ENCODE data around the gene KIAA0930.
"Not testable (repeated sequence)": the region's sequence is repeated elsewhere in the genome, so short reads cannot be mapped to it uniquely, and the experiment has no call there.

The KIAA0930 gene

GRCh38 chr22:45278125-45278524 is 37.4 kb upstream of the KIAA0930 start:
- TF ChIP-seq CTCF (IDR thresholded peaks at IDR 0.05) (no peak), ZFX (IDR thresholded peaks at IDR 0.05; ENCODE audit: borderline replicate concordance) (no peak)
- no peak overlapping the region for H3K27ac ChIP-seq

DNA sequence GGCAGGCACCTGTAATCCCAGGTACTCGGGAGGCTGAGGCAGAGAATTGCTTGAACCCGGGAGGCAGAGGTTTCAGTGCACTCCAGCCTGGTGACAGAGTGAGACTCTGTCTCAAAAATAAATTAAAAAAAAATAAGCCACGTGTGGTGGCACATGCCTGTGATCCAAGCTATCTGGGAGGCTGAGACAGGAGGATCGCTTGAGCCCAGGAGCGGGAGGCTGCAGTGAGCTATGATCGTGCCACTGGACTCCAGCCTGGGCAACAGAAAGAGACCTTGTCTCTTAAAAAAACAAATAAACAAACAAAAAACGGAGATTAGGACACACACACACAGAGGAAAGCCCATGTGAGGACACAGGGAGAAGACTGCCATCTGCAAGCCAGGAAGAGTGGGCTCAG is 37.0 kb upstream of the KIAA0930 start:
- H3K27ac ChIP-seq, result not testable (repeated sequence)

GRCh38 chr22:45276507-45277105 is 35.9 kb upstream of the KIAA0930 start:
- TF ChIP-seq ZFX (IDR thresholded peaks at IDR 0.05; ENCODE audit: borderline replicate concordance) (no peak), CTCF (IDR thresholded peaks at IDR 0.05) (no peak)
- H3K27ac ChIP-seq, result no peak overlapping the region

DNA sequence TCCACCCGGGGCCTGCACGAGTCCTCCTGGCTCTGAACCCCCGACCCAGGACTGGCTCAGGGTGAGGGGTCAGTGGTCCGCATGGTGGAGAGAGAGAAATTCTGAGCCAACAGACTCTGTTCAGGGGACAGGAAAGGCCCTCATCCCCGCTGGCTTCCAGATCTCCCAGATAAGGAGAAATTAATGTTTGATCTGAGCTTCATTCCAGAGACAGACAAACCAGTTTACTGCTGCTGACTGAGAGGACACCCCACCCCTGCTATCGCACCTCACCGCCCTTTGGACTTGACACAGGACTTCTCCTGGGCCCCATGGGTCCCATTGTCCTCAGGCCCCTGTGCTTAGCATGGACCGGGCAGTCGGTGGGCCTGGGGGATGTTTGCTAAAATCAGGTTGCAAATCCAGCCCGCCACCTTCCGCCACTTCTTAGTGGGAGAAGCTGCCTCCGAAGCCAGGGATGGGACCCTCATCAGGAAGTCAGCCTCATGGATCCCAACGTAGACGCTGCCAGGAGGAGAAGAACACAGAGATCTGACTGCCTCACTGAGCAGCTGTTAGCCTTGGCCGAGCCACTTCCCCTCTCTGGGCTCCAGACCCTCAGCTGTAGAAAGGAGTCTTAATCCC is 32.9 kb upstream of the KIAA0930 start:
- H3K27ac ChIP-seq, result no peak overlapping the region
- no peak for TF ChIP-seq ZFX (IDR thresholded peaks at IDR 0.05; ENCODE audit: borderline replicate concordance)

DNA sequence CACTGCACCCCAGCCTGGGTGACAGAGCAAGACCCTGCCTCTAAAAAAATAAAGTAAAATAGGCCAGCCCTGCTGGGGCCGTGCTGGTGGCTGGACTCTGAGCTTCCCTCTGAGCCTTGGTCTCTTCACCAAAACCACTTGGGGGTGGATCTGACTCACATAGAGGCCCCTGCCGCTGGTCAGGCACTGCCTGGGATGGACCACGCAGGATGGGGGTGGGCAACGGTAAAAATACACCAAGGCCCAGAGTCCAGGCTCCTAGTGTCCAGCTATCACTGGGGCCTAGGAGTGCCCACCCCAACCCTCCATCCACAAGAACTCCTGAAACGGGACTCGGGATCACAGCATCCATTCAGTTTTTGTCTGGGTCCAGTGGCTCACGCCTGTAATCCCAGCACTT is 31.8 kb upstream of the KIAA0930 start:
- no peak overlapping the region for H3K27ac ChIP-seq
- no peak for TF ChIP-seq CTCF (IDR thresholded peaks at IDR 0.05)
- no peak for TF ChIP-seq ZFX (IDR thresholded peaks at IDR 0.05; ENCODE audit: borderline replicate concordance)

- no peak overlapping the region for H3K27ac ChIP-seq
- TF ChIP-seq ZFX (IDR thresholded peaks at IDR 0.05; ENCODE audit: borderline replicate concordance) (no peak), CTCF (IDR thresholded peaks at IDR 0.05) (no peak)
These were observed 31.0 kb upstream of the KIAA0930 start for GRCh38 chr22:45271667-45272201.

GRCh38 chr22:45270095-45271020 is 29.7 kb upstream of the KIAA0930 start:
- no peak overlapping the region for H3K27ac ChIP-seq
- TF ChIP-seq CTCF (IDR thresholded peaks at IDR 0.05), result no peak
- no peak for TF ChIP-seq ZFX (IDR thresholded peaks at IDR 0.05; ENCODE audit: borderline replicate concordance)
